ENCODE measurements around the gene TTC38.

TTC38 gene

DNA sequence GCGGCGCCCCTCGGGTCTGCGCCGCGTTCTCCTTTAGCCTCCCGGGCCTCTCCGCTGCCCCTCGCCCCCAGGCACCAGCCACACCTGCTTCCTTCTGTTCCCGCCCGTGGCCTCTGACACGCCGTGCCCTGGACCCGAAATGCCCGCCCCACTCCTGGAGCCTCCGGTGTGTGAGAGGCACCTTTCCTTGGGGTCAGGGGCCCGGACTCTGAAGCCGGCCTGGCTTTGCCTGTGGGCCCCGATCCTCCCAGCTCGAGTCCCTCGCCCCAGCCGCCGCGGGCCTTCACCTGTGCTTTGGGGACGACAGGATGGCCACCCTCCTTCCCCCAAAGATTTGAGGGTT lies 17.1 kb upstream of the TTC38 start:
- Histone ChIP-seq H3K4me2 (ENCODE audit: low read depth, low read length, poor library complexity, severe bottlenecking) (peak overlapping the region; percentile 86), H3K9me2 (replicated peaks; ENCODE audit: low read depth, low read length) (no peaks in the 10 kb centered on the region), H3K36me3 (ENCODE audit: insufficient read depth, low read length) (no peaks in the 10 kb centered on the region), H4K20me1 (ENCODE audit: insufficient read depth, low read length, poor library complexity, severe bottlenecking) (no peaks in the 10 kb centered on the region), H3K9ac (ENCODE audit: low read depth, low read length, poor library complexity, severe bottlenecking) (peak overlapping the region; percentile 95), H3K79me2 (ENCODE audit: insufficient read depth, low read length) (peaks cover 71% of the 10 kb centered on the region), H3K27me3 (ENCODE audit: insufficient read depth, low read length, poor library complexity, severe bottlenecking) (no peaks in the 10 kb centered on the region), H3K4me3 (ENCODE audit: low read length, poor library complexity, severe bottlenecking) (peak overlapping the region; percentile 84), H2AFZ (ENCODE audit: low read length) (no peak overlapping the region), H3F3A (ENCODE audit: low read depth) (no peaks in the 10 kb centered on the region), H3K4me1 (ENCODE audit: insufficient read depth, low read length, poor library complexity, severe bottlenecking) (peaks cover 66% of the 10 kb centered on the region), H3K9me3 (ENCODE audit: insufficient read depth, low read depth, low read length) (no peaks in the 10 kb centered on the region)
- TF ChIP-seq EZH2phosphoT487 (IDR thresholded peaks at IDR 0.05; ENCODE audit: borderline replicate concordance) = no peak
- TF ChIP-seq, protein P1, sequence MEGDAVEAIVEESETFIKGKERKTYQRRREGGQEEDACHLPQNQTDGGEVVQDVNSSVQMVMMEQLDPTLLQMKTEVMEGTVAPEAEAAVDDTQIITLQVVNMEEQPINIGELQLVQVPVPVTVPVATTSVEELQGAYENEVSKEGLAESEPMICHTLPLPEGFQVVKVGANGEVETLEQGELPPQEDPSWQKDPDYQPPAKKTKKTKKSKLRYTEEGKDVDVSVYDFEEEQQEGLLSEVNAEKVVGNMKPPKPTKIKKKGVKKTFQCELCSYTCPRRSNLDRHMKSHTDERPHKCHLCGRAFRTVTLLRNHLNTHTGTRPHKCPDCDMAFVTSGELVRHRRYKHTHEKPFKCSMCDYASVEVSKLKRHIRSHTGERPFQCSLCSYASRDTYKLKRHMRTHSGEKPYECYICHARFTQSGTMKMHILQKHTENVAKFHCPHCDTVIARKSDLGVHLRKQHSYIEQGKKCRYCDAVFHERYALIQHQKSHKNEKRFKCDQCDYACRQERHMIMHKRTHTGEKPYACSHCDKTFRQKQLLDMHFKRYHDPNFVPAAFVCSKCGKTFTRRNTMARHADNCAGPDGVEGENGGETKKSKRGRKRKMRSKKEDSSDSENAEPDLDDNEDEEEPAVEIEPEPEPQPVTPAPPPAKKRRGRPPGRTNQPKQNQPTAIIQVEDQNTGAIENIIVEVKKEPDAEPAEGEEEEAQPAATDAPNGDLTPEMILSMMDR (conservative IDR thresholded peaks at IDR 0.05; ENCODE audit: low read length) = no peak

DNA sequence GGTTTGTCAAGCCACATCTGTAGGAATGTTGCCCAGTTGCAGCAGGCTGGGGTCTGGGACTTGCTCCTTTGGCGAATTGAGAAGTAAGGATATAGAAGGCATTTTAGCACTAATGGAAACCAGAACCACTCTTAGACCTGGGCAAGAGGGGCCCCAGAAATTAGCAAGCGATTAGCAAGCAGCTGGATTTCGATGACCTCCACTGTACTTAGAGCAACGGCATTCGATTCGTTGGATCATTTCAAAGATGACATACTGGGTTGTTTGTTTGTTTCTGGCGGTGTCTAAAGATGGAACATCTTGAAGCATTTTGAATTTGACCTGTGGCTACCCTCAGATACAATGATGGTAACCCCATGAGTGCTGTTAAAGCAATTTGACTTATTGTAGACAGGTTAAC lies 16.5 kb upstream of the TTC38 start:
- Histone ChIP-seq H3K9me3 (ENCODE audit: insufficient read depth, low read depth, low read length) (no peaks in the 10 kb centered on the region), H3F3A (ENCODE audit: low read depth) (no peaks in the 10 kb centered on the region), H3K4me1 (ENCODE audit: insufficient read depth, low read length, poor library complexity, severe bottlenecking) (peaks cover 61% of the 10 kb centered on the region), H3K4me2 (ENCODE audit: low read depth, low read length, poor library complexity, severe bottlenecking) (peak overlapping the region; percentile 86), H3K9me2 (replicated peaks; ENCODE audit: low read depth, low read length) (no peaks in the 10 kb centered on the region), H4K20me1 (ENCODE audit: insufficient read depth, low read length, poor library complexity, severe bottlenecking) (no peaks in the 10 kb centered on the region), H3K9ac (ENCODE audit: low read depth, low read length, poor library complexity, severe bottlenecking) (peak overlapping the region; percentile 95), H2AFZ (ENCODE audit: low read length) (no peak overlapping the region), H3K79me2 (ENCODE audit: insufficient read depth, low read length) (peaks cover 66% of the 10 kb centered on the region), H3K27me3 (ENCODE audit: insufficient read depth, low read length, poor library complexity, severe bottlenecking) (no peaks in the 10 kb centered on the region), H3K4me3 (ENCODE audit: low read length, poor library complexity, severe bottlenecking) (peak overlapping the region; percentile 84), H3K36me3 (ENCODE audit: insufficient read depth, low read length) (no peaks in the 10 kb centered on the region)
- TF ChIP-seq EZH2phosphoT487 (IDR thresholded peaks at IDR 0.05; ENCODE audit: borderline replicate concordance) = no peak
- TF ChIP-seq, protein P1 (conservative IDR thresholded peaks at IDR 0.05; ENCODE audit: low read length) = no peak

DNA sequence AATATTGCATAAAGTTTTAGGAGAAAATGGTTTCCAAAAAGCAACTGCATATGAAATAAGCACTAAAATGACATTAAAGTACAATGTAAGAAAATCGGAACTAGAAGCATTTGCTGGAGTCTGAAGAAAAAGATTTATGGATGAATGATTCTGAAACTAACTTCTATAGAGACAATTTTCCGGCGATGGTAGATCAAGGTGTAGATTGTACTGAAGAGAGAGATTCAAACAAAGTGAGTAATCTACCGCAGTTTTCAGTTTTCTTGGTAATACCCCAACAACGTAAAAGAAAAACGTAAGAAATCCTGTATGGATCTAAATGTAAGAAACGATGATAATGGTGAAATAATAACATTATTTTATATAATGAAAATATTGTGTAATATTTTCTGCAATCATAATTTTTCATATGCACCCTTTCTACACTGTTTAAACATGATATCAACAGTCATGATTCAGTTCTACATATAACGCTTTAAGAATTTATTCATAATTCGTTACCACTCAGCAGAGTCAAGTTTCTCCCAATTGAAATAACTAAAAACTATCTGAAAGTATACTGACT lies 15.9 kb upstream of the TTC38 start:
- Histone ChIP-seq H3K9me3 (ENCODE audit: insufficient read depth, low read depth, low read length) (no peaks in the 10 kb centered on the region), H3F3A (ENCODE audit: low read depth) (no peaks in the 10 kb centered on the region), H3K9ac (ENCODE audit: low read depth, low read length, poor library complexity, severe bottlenecking) (peak overlapping the region; percentile 95), H3K4me2 (ENCODE audit: low read depth, low read length, poor library complexity, severe bottlenecking) (peak overlapping the region; percentile 86), H3K79me2 (ENCODE audit: insufficient read depth, low read length) (peaks cover 59% of the 10 kb centered on the region), H3K9me2 (replicated peaks; ENCODE audit: low read depth, low read length) (no peaks in the 10 kb centered on the region), H4K20me1 (ENCODE audit: insufficient read depth, low read length, poor library complexity, severe bottlenecking) (no peaks in the 10 kb centered on the region), H3K36me3 (ENCODE audit: insufficient read depth, low read length) (no peaks in the 10 kb centered on the region), H3K27me3 (ENCODE audit: insufficient read depth, low read length, poor library complexity, severe bottlenecking) (no peaks in the 10 kb centered on the region), H2AFZ (ENCODE audit: low read length) (no peak overlapping the region), H3K4me3 (ENCODE audit: low read length, poor library complexity, severe bottlenecking) (peak overlapping the region; percentile 84), H3K4me1 (ENCODE audit: insufficient read depth, low read length, poor library complexity, severe bottlenecking) (peaks cover 55% of the 10 kb centered on the region)
- TF ChIP-seq EZH2phosphoT487 (IDR thresholded peaks at IDR 0.05; ENCODE audit: borderline replicate concordance) = no peak
- TF ChIP-seq, protein P1 (conservative IDR thresholded peaks at IDR 0.05; ENCODE audit: low read length) = no peak
